HG02973 (cell line): ENCODE measurements around the gene TFEB.

Experiments
- ATAC-seq: cut with Tn5 transposase; IDR thresholded peaks from one replicate; pipeline ENCODE4 v1.9.1; 2021; ENCODE audit warnings: moderate library complexity; ENCODE audit not compliant: unreplicated experiment

The TFEB gene

GRCh38 chr6:41655176-41655575, 80.2 kb downstream of the TFEB start:
- no peak for ATAC-seq

- ATAC-seq: no peak
Observed at GRCh38 chr6:41654698-41655151, 80.7 kb downstream of the TFEB start.

DNA sequence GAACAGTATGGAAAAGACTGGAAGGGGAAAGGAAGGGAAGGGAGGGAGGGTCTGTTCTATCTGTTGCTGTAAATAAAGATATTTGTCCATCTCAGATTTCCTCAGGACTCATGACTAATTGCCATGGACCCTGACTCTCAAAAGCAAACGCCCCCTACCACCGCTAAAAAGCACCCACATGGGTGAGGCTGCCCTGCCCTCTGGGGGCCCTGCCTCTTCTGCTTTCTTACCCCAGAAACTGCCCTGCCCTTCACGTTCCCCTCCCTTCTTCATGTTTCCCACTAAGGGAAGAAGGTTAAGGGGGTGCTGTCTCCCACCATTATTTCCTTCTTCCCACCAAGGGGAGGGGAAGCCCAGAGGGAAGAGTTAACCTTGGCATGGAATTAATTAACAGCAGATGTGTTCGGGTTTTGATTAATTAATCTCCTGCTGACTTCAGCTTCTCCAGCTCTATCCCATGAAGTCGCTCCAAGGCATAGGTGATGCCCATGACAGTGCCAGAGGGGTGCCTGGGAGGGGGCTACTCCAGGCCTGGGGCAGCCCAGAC, 81.2 kb downstream of the TFEB start:
- no peak for ATAC-seq

DNA sequence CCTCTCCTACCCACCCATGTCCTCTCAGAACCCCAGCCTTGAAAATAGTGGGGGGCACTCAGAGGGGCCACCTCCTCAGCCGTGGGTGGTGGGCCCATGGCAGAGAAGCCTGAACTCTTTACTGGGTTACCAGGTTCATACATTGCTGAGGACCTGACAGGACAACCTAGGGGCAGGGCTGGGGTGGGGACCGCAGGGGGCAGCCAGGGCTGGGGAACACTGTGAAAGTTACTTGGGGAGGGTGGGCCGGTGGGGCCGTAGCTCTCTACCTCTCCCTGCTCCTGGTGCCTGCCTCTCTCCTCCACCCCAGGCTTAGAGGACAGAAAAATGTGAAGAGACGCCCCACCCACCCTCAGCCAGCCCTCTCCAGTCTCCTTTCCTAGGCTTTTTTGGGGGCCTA, 81.7 kb downstream of the TFEB start:
- ATAC-seq: no peak

GRCh38 chr6:41652866-41653652, 82.3 kb downstream of the TFEB start:
- ATAC-seq: no peak

- ATAC-seq: no peak
Observed at GRCh38 chr6:41651962-41652657, 83.3 kb downstream of the TFEB start.

DNA sequence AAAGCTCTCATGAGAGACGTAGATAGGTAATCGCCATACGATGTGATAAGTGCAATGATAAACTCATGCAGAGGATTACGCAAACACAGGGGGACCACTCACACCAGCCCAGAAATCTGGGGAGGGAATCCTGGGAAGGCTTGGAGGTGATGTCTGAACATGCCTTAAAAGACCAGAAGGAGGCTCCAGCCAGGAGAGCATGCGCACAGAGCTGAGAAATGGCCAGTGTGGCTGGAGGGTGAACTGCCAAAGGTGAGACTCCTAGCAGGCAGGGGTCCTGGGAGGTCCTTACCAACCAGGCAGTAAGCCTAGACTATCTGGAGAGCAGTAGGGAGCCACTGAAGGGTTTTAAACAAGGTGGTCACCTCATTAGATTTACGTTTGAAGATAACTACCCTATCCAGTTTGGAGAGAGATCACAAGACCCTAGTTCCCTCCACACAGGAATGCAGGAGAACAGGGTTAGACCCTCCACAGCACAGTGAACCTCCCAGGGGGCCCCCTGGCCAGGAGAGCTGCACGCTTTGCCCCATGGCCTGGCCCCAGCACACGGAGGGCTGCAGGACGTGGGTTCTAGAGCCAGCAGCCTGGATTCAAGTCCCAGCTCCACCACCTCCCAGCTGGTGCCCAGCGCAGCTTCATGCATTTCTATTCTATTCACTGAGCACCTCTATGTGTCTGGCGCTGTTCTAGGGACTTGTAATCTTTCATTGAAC, 84.0 kb downstream of the TFEB start:
- ATAC-seq: no peak

GRCh38 chr6:41650120-41650519, 85.3 kb downstream of the TFEB start:
- no peak for ATAC-seq

GRCh38 chr6:41649596-41649995, 85.8 kb downstream of the TFEB start:
- ATAC-seq: no peak

DNA sequence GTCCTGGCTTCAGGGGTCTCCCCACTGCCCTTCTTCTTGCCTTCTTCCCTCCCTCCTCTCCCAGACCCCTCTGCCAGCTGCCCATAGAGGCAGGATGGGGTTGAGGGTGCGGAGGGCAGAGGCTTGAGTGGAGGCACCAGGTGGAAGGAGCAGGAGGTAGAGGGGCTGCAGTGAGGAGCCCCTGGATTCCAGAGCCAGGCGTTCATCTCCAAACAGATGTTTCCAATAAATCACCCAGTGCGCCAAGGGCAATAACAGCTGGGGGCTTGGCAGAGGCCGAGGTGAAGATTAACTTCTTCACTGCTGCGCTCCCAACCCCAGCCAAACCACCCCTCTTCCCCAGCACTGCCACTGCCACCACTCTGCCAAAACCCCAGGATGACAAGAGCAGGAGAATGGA, 86.5 kb downstream of the TFEB start:
- no peak for ATAC-seq

DNA sequence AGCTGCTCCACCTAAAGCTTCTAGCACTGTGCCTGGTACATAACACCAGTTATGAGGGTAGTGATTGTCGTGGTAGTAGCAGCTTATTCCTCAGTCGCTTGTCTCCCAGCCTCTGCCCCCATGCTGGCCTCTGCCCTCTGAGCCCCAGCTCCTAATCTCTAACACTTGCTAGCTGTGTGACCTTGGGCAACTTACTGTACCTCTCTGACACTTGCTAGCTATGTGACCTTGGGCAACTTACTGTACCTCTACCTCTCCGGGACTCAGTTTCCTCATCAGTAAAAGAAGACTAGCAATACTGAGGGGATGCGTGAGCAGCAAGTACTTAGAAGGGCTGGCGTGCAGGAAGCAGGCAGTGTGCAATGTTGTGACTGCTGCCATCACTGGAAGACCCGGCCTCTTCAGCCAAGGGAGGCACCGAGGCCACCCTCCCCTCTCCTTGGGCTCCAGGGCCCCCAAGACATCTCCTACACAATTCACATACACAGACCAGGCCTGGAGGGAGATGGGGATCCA, 87.3 kb downstream of the TFEB start:
- no peak for ATAC-seq

DNA sequence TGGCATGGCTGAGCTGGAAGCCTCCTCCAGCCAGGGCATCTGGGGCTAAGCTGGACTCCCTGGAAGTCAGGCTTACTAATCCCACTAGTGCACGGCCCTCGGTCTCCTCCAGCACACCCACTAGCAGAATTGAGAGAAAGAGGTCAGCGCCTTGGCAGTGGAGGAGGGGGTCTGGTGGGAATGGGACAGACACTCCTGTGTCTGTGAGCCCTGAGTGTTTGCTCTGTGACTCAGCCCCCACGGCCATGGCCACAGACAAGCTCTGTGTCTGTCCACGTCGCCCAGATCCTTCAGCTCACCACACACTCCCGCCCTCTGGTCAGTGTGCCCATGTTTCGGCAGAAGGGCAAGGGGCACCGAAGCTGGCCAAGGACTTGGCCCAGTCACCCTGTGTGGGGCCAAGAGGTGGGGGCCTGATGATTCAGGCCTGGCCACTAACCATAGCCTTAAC, 88.3 kb downstream of the TFEB start:
- no peak for ATAC-seq

- ATAC-seq: no peak
Observed at GRCh38 chr6:41646026-41646795, 89.2 kb downstream of the TFEB start.

GRCh38 chr6:41645007-41645618, 90.3 kb downstream of the TFEB start:
- no peak for ATAC-seq

DNA sequence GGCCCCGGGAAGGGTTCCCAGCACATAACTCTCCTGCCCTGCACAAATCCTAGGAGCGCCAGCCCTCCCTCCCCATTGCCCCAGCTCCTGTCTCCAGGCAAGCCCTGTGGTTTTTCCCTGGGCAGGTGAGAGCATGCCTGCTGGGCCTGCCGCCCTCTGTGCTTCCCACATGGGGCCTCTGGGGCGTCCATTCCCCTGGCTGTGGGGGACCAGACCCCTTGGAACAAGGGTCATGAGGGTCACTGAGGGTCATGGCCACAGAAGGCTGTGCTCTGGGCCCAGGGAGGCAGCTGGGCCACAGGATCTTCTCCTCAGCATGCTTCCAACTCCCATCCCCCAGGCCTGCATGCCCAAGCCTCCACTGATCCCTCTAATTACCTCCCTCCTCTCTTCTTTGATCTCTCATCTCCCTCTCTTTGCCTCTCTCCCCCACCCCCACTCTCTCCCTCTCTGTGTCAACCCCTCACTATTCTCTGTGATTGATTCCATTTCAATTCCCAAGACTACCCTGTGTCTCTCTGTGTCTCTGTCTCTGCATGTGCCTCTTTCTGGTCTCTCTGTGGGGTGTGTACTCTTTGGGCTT, 91.0 kb downstream of the TFEB start:
- ATAC-seq: no peak

- no peak for ATAC-seq
Observed at GRCh38 chr6:41643899-41644269, 91.5 kb downstream of the TFEB start.

GRCh38 chr6:41642960-41643898, 92.2 kb downstream of the TFEB start:
- no peak for ATAC-seq

DNA sequence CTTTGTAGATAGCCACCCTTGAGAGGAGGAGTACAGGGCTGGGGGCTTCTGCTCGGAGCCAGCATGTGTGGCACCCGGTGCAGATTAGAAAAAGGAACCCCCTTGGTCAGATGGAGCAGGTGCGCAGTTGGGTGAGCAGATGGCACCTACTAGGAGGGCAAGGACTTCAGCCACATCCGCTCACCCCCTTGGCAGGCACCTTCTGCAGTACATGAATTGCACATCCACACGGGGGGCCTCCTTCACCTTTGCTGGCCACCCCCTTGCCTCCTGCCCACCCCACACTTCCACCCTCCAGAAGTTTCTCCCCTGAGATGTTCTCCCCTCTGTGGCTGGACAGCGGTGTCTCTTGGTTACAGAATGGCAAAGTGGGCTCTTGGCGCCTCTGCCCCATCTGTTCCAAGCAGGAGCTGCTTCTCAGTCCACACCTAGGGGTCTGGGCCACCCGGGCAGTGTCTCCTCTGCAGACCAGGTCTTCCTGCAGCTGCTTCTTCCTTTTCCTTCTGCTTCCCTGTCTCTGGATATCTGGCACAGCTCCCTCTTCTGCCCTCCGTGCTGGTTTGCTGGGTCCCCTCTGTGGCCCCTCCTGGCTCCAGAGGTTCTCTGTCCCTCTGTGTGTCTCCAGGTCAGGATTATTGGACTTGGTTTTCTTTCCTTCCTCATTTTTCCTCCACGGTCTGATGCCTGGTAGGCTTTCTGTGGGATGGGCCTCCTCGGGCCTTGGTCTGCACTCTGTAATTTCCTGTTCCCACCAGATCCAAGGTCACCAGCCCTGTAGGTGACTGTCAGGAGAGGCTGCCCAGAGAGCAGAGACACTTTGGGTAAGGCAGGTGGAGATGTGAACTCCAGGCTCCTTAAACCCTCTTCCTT, 93.1 kb downstream of the TFEB start:
- no peak for ATAC-seq
